A549 (cell line): ENCODE results near the gene SMURF1.

Experiments used
- ATOH8 ChIP-seq: fragments of 250-450 bp; sonication (Bioruptor Pico); IDR thresholded peaks from 2 replicates; pipeline ENCODE4 v1.5.0; 2020; ENCODE audit warnings: low read depth, mild to moderate bottlenecking, moderate library complexity
- BHLHE40 ChIP-seq: IDR thresholded peaks from 2 replicates; pipeline ENCODE4 v1.6.1; 2012; ENCODE audit warnings: low read depth, low read length, inconsistent platforms
- CTCF ChIP-seq: fragments of >200 bp; sonication (Bioruptor Twin); formaldehyde crosslinking; IDR thresholded peaks from 3 replicates; pipeline ENCODE4 v1.5.1; 2016
- JUN ChIP-seq, 2 experiments: fragments of >200 bp; sonication (Bioruptor Twin); formaldehyde crosslinking; IDR thresholded peaks; 2 replicates in 1 of 2; 3 replicates in 1 of 2; pipeline ENCODE4 v1.6.1; 2016 to 2017
- NFE2L2 ChIP-seq: fragments of 150-350 bp; conservative IDR thresholded peaks from 2 replicates; pipeline ENCODE4 v1.6.1; 2014; ENCODE audit warnings: low read length
- NR3C1 ChIP-seq: fragments of >200 bp; sonication (Bioruptor Twin); formaldehyde crosslinking; IDR thresholded peaks from 3 replicates; pipeline ENCODE4 v1.6.1; 2017
- POLR2A ChIP-seq: IDR thresholded peaks from 2 replicates; pipeline ENCODE4 v1.6.1; 2012; ENCODE audit warnings: mild to moderate bottlenecking, low read length
- POLR2AphosphoS2 ChIP-seq: conservative IDR thresholded peaks from 2 replicates; pipeline ENCODE4 v1.6.1; 2012; ENCODE audit warnings: low read length, improper control_type of control experiment, inconsistent platforms
- REST ChIP-seq: fragments of 200-600 bp; sonication (generic); IDR thresholded peaks from 2 replicates; pipeline ENCODE4 v1.6.1; 2016; ENCODE audit warnings: antibody characterized with exemption, mild to moderate bottlenecking, moderate library complexity

- no peak for TF ChIP-seq BHLHE40
- TF ChIP-seq ATOH8 (CRISPR knock-in tag) = no peak
- no peak for TF ChIP-seq NR3C1
- TF ChIP-seq CTCF = no peak
- TF ChIP-seq JUN (IDR thresholded peaks at IDR 0.05) = no peak
- TF ChIP-seq POLR2A = no peak
- no peak for TF ChIP-seq NFE2L2
- TF ChIP-seq REST = no peak
- no peak for TF ChIP-seq POLR2AphosphoS2
These were observed 29.9 kb upstream of the SMURF1 start for GRCh38 chr7:99173787-99174186.
